Liver (tissue), 9 donors: Measurements from ENCODE around the gene DCXR. TPM values are rescaled to one million over a fixed set of nuclear protein-coding genes. Genes with fewer than 3 reads are reported as not detected.

Source experiments
- DNase-seq: peaks from one replicate; pipeline ENCODE4 v3.0.0-alpha.2; 2017; ENCODE audit warnings: low spot score
- H3K27ac ChIP-seq, 2 donors: one replicate each; pipeline ENCODE4 v1.7.0; 2013; ENCODE audit warnings: inconsistent platforms in 2 of 2, low read length in 2 of 2, control low read depth in 1 of 2, low read depth in 1 of 2, mild to moderate bottlenecking in 1 of 2
- H3K27me3 ChIP-seq, 4 donors: one replicate each; pipeline versions ENCODE4 v1.6.1 to v1.7.0; 2013; ENCODE audit warnings: low read length in 3 of 4, inconsistent platforms in 1 of 4, mild to moderate bottlenecking in 1 of 4, moderate library complexity in 1 of 4; ENCODE audit not compliant: control insufficient read depth in 4 of 4, insufficient read depth in 4 of 4
- H3K36me3 ChIP-seq, 4 donors: one replicate each; pipeline versions ENCODE4 v1.6.1 to v1.7.0; 2013; ENCODE audit warnings: low read length in 3 of 4, mild to moderate bottlenecking in 3 of 4, low read depth in 1 of 4, moderate library complexity in 1 of 4; ENCODE audit not compliant: control insufficient read depth in 4 of 4, insufficient read depth in 3 of 4
- H3K4me1 ChIP-seq, 4 donors: one replicate each; pipeline versions ENCODE4 v1.6.1 to v1.7.0; 2013; ENCODE audit warnings: low read length in 3 of 4, mild to moderate bottlenecking in 3 of 4, moderate library complexity in 1 of 4; ENCODE audit not compliant: control insufficient read depth in 4 of 4, insufficient read depth in 4 of 4
- H3K4me3 ChIP-seq, 3 donors: one replicate each; pipeline versions ENCODE4 v1.6.1 to v1.7.0; 2013; ENCODE audit warnings: low read length in 3 of 3, control low read depth in 1 of 3, low read depth in 1 of 3, mild to moderate bottlenecking in 1 of 3
- H3K9ac ChIP-seq, 2 donors: one replicate each; pipeline ENCODE4 v1.7.0; 2013; ENCODE audit warnings: low read length in 2 of 2, mild to moderate bottlenecking in 2 of 2, moderate library complexity in 2 of 2, control low read depth in 1 of 2, low read depth in 1 of 2
- H3K9me3 ChIP-seq, 4 donors: one replicate each; pipeline versions ENCODE4 v1.6.1 to v1.7.0; 2013; ENCODE audit warnings: low read length in 3 of 4; ENCODE audit not compliant: control insufficient read depth in 4 of 4
- EGR1 ChIP-seq, 2 donors: IDR thresholded peaks; 2 replicates each; pipeline ENCODE4 v1.6.1; 2016 to 2018; ENCODE audit warnings: antibody characterized with exemption in 2 of 2, low read depth in 2 of 2
- FOXA1 ChIP-seq: IDR thresholded peaks from 2 replicates; pipeline ENCODE4 v1.6.1; 2016; ENCODE audit warnings: antibody characterized with exemption
- FOXA2 ChIP-seq: IDR thresholded peaks from 2 replicates; pipeline ENCODE4 v1.6.1; 2016; ENCODE audit warnings: antibody characterized with exemption
- GABPA ChIP-seq, 2 donors: IDR thresholded peaks in 1 of 2; conservative IDR thresholded peaks in 1 of 2; 2 replicates each; pipeline ENCODE4 v1.6.1; 2016; ENCODE audit warnings: antibody characterized with exemption in 2 of 2, mild to moderate bottlenecking in 1 of 2, moderate library complexity in 1 of 2
- HNF4A ChIP-seq, 2 donors: conservative IDR thresholded peaks; 2 replicates each; pipeline ENCODE4 v1.6.1; 2016; ENCODE audit warnings: antibody characterized with exemption in 2 of 2, mild to moderate bottlenecking in 2 of 2
- HNF4G ChIP-seq: IDR thresholded peaks from 2 replicates; pipeline ENCODE4 v1.6.1; 2016; ENCODE audit warnings: antibody characterized with exemption
- NR2F2 ChIP-seq: IDR thresholded peaks from 2 replicates; pipeline ENCODE4 v1.6.1; 2016; ENCODE audit warnings: antibody characterized with exemption
- RAD21 ChIP-seq, 2 donors: IDR thresholded peaks; 2 replicates each; pipeline ENCODE4 v1.6.1; 2016; ENCODE audit warnings: antibody characterized with exemption in 2 of 2, mild to moderate bottlenecking in 2 of 2
- RXRA ChIP-seq, 2 donors: IDR thresholded peaks; 2 replicates each; pipeline ENCODE4 v1.6.1; 2017 to 2018; ENCODE audit warnings: antibody characterized with exemption in 2 of 2, mild to moderate bottlenecking in 1 of 2
- SP1 ChIP-seq: IDR thresholded peaks from 2 replicates; pipeline ENCODE4 v1.6.1; 2018; ENCODE audit warnings: antibody characterized with exemption, mild to moderate bottlenecking
- TAF1 ChIP-seq: conservative IDR thresholded peaks from 2 replicates; pipeline ENCODE4 v1.6.1; 2016; ENCODE audit warnings: antibody characterized with exemption, mild to moderate bottlenecking
- YY1 ChIP-seq: IDR thresholded peaks from 2 replicates; pipeline ENCODE4 v1.6.1; 2016; ENCODE audit warnings: antibody characterized with exemption, mild to moderate bottlenecking
- WGBS: extraction: QIAGEN DNeasy Blood & Tissue Kit; methylation state at CpG from one replicate; pipeline ENCODE4 v1.1.7; 2013; 5-methylcytosine and 5-hydroxymethylcytosine counted together
- polyA plus RNA-seq, 2 donors: library from polyadenylated mRNA; stranded (reverse) in 1 of 2; unstranded in 1 of 2; fragments of 200-250 nt in 1 of 2; fragments of >200 nt in 1 of 2; fragmentation: Nextera tagmentation in 1 of 2; extraction: Ambion mirVana in 1 of 2; gene quantifications; one replicate each; pipeline versions ENCODE4 v1.2.1 to v1.2.3, GENCODE V29; 2013 to 2015
- total RNA-seq, 2 donors: library from RNA; depleted of rRNA; stranded (reverse); fragments of >200 nt; gene quantifications; one replicate each; pipeline ENCODE4 v1.2.3, GENCODE V29; 2014
- TF ChIP-seq, protein P1 (sequence below): IDR thresholded peaks from 2 replicates; pipeline ENCODE4 v1.6.1; 2016; ENCODE audit warnings: antibody characterized with exemption
- TF ChIP-seq, protein P2 (sequence below): IDR thresholded peaks from 2 replicates; pipeline ENCODE4 v1.6.1; 2016; ENCODE audit warnings: antibody characterized with exemption, mild to moderate bottlenecking
- TF ChIP-seq, protein P3 (sequence below): IDR thresholded peaks from 2 replicates; pipeline ENCODE4 v1.6.1; 2016; ENCODE audit warnings: antibody characterized with exemption
- TF ChIP-seq, protein P4 (sequence below): fragments of 150-350 bp; IDR thresholded peaks from 2 replicates; pipeline ENCODE4 v1.5.1; 2017; ENCODE audit warnings: improper control_type of control experiment, low read depth, low read length; ENCODE audit not compliant: missing input control
- donor health status: healthy.
- donor health status: healthy.
- donor health status: healthy.
- donor health status: healthy.
- donor health status: healthy.

Gene DCXR
- total and polyA plus RNA-seq, 4 donors = 58.6 to 1,190 (median 585) TPM

DNA sequence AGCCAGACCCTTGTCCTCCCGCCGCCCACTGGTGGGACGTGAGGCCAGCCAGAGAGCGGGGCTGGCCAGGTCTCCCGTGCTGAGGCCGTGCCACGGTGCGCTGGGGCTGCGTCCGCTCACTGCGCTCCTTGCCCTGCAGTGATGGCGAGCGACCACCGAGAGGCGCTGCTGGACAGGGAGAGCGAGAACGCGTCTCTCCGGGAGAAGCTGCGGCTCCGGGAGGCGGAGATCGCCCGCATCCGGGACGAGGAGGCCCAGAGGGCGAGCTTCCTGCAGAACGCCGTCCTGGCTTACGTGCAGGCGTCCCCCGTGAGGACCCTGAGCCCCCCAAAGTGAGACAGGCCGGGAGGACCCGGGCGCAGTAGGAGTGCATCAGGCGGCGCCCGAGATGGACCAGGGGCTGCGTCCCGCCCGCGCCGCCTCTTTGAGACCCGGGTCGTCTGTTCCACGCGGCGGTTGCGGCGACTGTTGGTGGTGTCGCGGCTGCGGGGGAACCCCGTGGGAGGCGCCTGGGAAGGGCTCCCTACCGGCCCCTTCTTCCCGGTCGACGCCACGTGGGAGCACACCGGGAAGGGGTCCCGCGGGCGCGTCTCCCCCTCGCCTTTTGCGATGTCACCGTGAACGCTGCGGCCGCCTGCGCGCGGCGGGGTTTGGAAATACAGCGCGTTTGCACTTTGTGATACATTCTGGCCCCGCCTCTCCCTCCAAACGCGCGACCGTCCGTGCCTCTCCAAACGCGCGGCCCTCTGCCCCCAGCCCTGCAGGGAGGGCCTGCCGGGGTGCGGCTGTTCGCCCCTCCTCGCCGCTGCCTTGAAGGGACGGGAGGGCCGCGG is 6.8 kb downstream of the DCXR start:
- Histone ChIP-seq H3K27ac (peak overlapping the region; percentile 74 to 76), H3K9ac (no peak overlapping the region), H3K27me3 (no peaks in the 10 kb centered on the region), H3K9me3 (no peaks in the 10 kb centered on the region), H3K36me3 (peaks cover 0 to 5% (median 1%) of the 10 kb centered on the region in 4 donors), H3K4me3 (peak overlapping the region in 2 of 3 donors; percentile 27 to 63), H3K4me1 (peaks cover 15 to 58% (median 37%) of the 10 kb centered on the region in 4 donors)
- WGBS = 1% methylated on average over 94 of the region's 94 CpGs
- TF ChIP-seq NR2F2 (no peak), RXRA (IDR thresholded peaks at IDR 0.05) (no peak), TAF1 (no peak), YY1 (peak; percentile 19), HNF4A (conservative IDR thresholded peaks at IDR 0.05) (no peak), GABPA (IDR thresholded peaks at IDR 0.05 in 1 of 2, conservative IDR thresholded peaks at IDR 0.05 in 1 of 2) (peak in 1 of 2 donors; percentile 44), HNF4G (no peak), RAD21 (IDR thresholded peaks at IDR 0.05) (peak; percentile 91 to 97), FOXA2 (no peak), FOXA1 (no peak), SP1 (peak; percentile 5)
- TF ChIP-seq, protein P1, sequence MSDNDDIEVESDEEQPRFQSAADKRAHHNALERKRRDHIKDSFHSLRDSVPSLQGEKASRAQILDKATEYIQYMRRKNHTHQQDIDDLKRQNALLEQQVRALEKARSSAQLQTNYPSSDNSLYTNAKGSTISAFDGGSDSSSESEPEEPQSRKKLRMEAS = no peak
- TF ChIP-seq, protein P2, sequence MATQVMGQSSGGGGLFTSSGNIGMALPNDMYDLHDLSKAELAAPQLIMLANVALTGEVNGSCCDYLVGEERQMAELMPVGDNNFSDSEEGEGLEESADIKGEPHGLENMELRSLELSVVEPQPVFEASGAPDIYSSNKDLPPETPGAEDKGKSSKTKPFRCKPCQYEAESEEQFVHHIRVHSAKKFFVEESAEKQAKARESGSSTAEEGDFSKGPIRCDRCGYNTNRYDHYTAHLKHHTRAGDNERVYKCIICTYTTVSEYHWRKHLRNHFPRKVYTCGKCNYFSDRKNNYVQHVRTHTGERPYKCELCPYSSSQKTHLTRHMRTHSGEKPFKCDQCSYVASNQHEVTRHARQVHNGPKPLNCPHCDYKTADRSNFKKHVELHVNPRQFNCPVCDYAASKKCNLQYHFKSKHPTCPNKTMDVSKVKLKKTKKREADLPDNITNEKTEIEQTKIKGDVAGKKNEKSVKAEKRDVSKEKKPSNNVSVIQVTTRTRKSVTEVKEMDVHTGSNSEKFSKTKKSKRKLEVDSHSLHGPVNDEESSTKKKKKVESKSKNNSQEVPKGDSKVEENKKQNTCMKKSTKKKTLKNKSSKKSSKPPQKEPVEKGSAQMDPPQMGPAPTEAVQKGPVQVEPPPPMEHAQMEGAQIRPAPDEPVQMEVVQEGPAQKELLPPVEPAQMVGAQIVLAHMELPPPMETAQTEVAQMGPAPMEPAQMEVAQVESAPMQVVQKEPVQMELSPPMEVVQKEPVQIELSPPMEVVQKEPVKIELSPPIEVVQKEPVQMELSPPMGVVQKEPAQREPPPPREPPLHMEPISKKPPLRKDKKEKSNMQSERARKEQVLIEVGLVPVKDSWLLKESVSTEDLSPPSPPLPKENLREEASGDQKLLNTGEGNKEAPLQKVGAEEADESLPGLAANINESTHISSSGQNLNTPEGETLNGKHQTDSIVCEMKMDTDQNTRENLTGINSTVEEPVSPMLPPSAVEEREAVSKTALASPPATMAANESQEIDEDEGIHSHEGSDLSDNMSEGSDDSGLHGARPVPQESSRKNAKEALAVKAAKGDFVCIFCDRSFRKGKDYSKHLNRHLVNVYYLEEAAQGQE = no peak
- TF ChIP-seq, protein P3, sequence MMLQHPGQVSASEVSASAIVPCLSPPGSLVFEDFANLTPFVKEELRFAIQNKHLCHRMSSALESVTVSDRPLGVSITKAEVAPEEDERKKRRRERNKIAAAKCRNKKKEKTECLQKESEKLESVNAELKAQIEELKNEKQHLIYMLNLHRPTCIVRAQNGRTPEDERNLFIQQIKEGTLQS = no peak
- TF ChIP-seq, protein P4, sequence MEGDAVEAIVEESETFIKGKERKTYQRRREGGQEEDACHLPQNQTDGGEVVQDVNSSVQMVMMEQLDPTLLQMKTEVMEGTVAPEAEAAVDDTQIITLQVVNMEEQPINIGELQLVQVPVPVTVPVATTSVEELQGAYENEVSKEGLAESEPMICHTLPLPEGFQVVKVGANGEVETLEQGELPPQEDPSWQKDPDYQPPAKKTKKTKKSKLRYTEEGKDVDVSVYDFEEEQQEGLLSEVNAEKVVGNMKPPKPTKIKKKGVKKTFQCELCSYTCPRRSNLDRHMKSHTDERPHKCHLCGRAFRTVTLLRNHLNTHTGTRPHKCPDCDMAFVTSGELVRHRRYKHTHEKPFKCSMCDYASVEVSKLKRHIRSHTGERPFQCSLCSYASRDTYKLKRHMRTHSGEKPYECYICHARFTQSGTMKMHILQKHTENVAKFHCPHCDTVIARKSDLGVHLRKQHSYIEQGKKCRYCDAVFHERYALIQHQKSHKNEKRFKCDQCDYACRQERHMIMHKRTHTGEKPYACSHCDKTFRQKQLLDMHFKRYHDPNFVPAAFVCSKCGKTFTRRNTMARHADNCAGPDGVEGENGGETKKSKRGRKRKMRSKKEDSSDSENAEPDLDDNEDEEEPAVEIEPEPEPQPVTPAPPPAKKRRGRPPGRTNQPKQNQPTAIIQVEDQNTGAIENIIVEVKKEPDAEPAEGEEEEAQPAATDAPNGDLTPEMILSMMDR = peak; percentile 97
- DNase-seq = peak; percentile 87

DNA sequence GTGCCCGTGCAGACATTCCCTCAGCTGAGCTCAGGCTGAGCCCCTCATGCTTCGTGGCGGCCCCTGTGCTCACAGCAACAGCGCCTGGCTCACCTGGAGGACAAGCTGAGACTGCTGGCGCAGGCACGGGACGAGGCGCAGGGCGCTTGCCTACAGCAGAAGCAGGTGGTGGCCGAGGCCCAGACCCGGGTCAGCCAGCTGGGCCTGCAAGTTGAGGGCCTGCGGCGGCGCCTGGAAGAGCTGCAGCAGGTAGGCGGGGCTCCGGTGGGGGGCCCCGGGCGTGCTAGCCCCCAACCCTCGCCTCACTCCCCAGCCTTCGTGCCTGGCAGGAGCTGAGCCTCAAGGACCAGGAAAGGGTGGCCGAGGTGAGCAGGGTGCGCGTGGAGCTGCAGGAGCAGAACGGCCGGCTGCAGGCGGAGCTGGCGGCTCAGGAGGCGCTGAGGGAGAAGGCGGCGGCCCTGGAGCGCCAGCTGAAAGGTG is 7.5 kb downstream of the DCXR start:
- WGBS = 55% methylated on average over 31 of the region's 31 CpGs
- Histone ChIP-seq H3K27ac (no peak overlapping the region), H3K9ac (no peak overlapping the region), H3K27me3 (no peaks in the 10 kb centered on the region), H3K36me3 (peaks cover 0 to 1% (median 0%) of the 10 kb centered on the region in 4 donors), H3K4me1 (peaks cover 12 to 55% (median 34%) of the 10 kb centered on the region in 4 donors), H3K4me3 (no peak overlapping the region), H3K9me3 (no peaks in the 10 kb centered on the region)
- DNase-seq = no peak
- TF ChIP-seq, protein P4 = no peak
- TF ChIP-seq GABPA (IDR thresholded peaks at IDR 0.05 in 1 of 2, conservative IDR thresholded peaks at IDR 0.05 in 1 of 2) (no peak), RAD21 (IDR thresholded peaks at IDR 0.05) (no peak), HNF4A (conservative IDR thresholded peaks at IDR 0.05) (no peak), FOXA2 (no peak), YY1 (no peak), RXRA (IDR thresholded peaks at IDR 0.05) (no peak), EGR1 (IDR thresholded peaks at IDR 0.05; ENCODE audit: low read depth in 2 of 2) (no peak), NR2F2 (no peak)
- TF ChIP-seq, protein P2 = no peak
